Measurements from ENCODE around the gene HPS6. TPM values are rescaled to one million over a fixed set of nuclear protein-coding genes. Genes with fewer than 3 reads are reported as not detected.

HPS6 gene
- total RNA-seq, 1 experiment from 2014 or later, result 18.7 TPM

DNA sequence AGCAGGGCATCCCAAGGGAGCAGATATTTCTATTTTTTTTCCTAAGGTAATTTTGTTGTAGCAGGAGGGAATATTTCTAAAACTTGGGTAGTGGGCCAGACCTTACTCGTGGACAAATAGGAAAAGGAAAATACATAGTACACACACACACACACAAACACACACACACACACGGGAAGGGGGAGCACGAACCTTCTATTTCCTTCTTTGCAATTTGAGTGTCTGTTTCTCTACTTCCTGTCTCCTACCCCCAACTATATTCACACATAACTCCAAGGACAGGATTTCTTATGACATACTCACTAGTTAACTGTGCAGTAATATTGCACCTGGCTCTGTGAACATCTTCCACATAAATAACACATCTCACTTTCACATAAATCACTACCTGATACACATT is 50.6 kb downstream of the HPS6 start (continued):
- no peak for TF ChIP-seq STAT6 (CRISPR knock-in tag; conservative IDR thresholded peaks at IDR 0.05; ENCODE audit: low read depth)
- no peak for TF ChIP-seq SMAD3 (CRISPR knock-in tag; IDR thresholded peaks at IDR 0.05; ENCODE audit: borderline replicate concordance)
- TF ChIP-seq NFE2L1 (CRISPR knock-in tag; IDR thresholded peaks at IDR 0.05), result no peak
- no peak for TF ChIP-seq TEAD4 (CRISPR knock-in tag; IDR thresholded peaks at IDR 0.05)
- no peak for TF ChIP-seq GRHL2 (CRISPR knock-in tag; IDR thresholded peaks at IDR 0.05; ENCODE audit: insufficient replicate concordance, severe bottlenecking)
- TF ChIP-seq ATF2 (CRISPR knock-in tag; IDR thresholded peaks at IDR 0.05; ENCODE audit: borderline replicate concordance, low read depth), result no peak

DNA sequence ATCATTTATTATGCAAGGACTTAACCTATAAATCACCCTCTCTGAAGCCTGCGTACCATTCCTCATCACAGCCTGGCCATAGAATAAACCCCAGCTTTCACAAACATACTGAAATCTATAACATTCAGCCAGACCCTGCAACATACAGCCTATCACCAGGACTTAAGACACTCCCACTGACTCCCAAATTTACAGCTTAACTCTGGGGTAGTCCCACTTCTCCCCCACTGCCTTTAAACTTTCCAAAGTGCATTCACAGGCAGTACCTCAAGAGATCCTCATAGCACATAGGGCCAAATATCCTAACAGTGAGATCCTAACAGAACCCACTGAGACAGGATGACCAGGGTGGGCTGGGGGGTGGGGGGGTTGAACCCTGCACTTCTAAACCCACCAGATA is 51.5 kb downstream of the HPS6 start:
- ATAC-seq (no peak), DNase-seq (ENCODE audit: low spot score) (no peak)
- Mint-ChIP-seq H3K4me3 (peak overlapping the region; percentile 88), H3K9me3 (no peaks in the 10 kb centered on the region), H3K27ac (peak overlapping the region; percentile 72), H3K36me3 (peaks cover 4% of the 10 kb centered on the region; the same call in 1 of the 2 replicates), H3K4me1 (peaks cover 69% of the 10 kb centered on the region), H3K27me3 (ENCODE audit: low read depth) (no peaks in the 10 kb centered on the region)
- TF ChIP-seq ATF3 (CRISPR knock-in tag; conservative IDR thresholded peaks at IDR 0.05) (no peak), E2F1 (CRISPR knock-in tag; IDR thresholded peaks at IDR 0.05) (no peak), ZNF281 (CRISPR knock-in tag; IDR thresholded peaks at IDR 0.05) (no peak), ZNF423 (CRISPR knock-in tag; IDR thresholded peaks at IDR 0.05) (no peak), TP53 (CRISPR knock-in tag; IDR thresholded peaks at IDR 0.05) (no peak), ZNF121 (CRISPR knock-in tag; IDR thresholded peaks at IDR 0.05) (no peak), OVOL2 (CRISPR knock-in tag; IDR thresholded peaks at IDR 0.05; ENCODE audit: borderline replicate concordance) (no peak), ETV6 (CRISPR knock-in tag; IDR thresholded peaks at IDR 0.05) (no peak), NR2C2 (CRISPR knock-in tag; IDR thresholded peaks at IDR 0.05) (no peak), KAT7 (CRISPR knock-in tag; IDR thresholded peaks at IDR 0.05; ENCODE audit: borderline replicate concordance) (no peak)
- CTCF ChIA-PET, result interaction anchor here (0.8 to 1.3 kb wide), 3 partner anchors 16 to 387 kb away, joined by 3 to 4 read pairs (median 3); partner anchors contain the start of gene SUFU
- POLR2A ChIA-PET, result no interaction called here

Other genes starting within 250 kb of the HPS6 start
- gene OGA, start 246.9 kb upstream of the HPS6 start, total RNA-seq (2021), result 110 to 111 TPM (median 110 TPM) in 3 replicates
- gene KCNIP2, start 221.5 kb upstream of the HPS6 start, total RNA-seq (2021), result 4.5 to 5.4 TPM (median 5.2 TPM) in 3 replicates
- gene ARMH3, start 9.2 kb upstream of the HPS6 start, total RNA-seq (2021), result 16.0 to 17.9 TPM (median 17.1 TPM) in 3 replicates
- 89.1 to 100 TPM (median 94.2 TPM) in 3 replicates for gene LDB1, start 55.0 kb downstream of the HPS6 start, total RNA-seq (2021)
- 68.0 to 79.4 TPM (median 69.7 TPM) in 3 replicates for gene PPRC1, start 67.7 kb downstream of the HPS6 start, total RNA-seq (2021)
- 125 to 165 TPM (median 129 TPM) in 3 replicates for gene NOLC1, start 87.0 kb downstream of the HPS6 start, total RNA-seq (2021)
- gene ELOVL3, start 160.9 kb downstream of the HPS6 start, total RNA-seq (2021), result 0.17 to 0.46 TPM (median 0.34 TPM) in 3 replicates
- gene PITX3, start 176.2 kb downstream of the HPS6 start, total RNA-seq (2021), result 0.32 to 0.81 TPM (median 0.48 TPM) in 3 replicates
- gene GBF1, start 180.2 kb downstream of the HPS6 start, total RNA-seq (2021), result 29.8 to 32.4 TPM (median 32.1 TPM) in 3 replicates

Data from WTC11 (cell line).